Measurements from ENCODE around the gene LIMS2. TPM values are rescaled to one million over a fixed set of nuclear protein-coding genes. Genes with fewer than 3 reads are reported as not detected.

Gene LIMS2
- total RNA-seq, 4 donors from 2014 or later: 9.7 to 97.3 (median 22.4) TPM

DNA sequence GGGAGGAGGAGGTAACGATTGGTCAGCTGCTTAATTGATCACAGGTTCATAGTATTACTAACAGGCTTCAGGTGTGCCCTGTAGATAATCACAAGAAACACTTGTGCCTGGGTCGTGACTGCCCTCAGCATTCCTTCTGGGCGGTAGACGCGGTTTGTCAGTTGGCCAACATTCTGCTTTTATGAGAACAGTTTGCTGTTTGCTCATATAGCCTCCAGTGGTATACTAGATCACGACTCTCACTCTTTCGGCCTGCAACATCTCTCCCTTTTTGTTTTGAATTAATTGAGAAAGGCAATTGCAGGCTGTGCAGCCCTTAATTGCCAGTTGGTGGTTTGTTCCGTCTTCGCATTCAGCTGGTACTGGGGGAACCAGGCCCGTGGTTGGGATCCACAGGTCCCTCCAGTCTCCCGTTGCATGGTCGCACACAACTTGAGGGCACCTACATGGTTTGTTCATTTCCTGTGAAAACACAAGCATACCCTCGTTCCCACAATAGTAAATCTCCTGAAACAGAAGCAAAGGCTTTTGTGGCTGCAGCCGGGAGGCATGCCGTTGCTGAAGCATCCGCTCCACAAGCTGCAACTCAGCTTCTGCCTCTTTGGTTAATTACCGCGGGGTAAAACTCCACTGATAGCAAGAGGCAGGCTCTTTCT, 59.7 kb downstream of the LIMS2 start:
- ATAC-seq (ENCODE audit: low FRiP score) (no peak), DNase-seq (ENCODE audit: low spot score) (no peak)
- TF ChIP-seq, protein P1, sequence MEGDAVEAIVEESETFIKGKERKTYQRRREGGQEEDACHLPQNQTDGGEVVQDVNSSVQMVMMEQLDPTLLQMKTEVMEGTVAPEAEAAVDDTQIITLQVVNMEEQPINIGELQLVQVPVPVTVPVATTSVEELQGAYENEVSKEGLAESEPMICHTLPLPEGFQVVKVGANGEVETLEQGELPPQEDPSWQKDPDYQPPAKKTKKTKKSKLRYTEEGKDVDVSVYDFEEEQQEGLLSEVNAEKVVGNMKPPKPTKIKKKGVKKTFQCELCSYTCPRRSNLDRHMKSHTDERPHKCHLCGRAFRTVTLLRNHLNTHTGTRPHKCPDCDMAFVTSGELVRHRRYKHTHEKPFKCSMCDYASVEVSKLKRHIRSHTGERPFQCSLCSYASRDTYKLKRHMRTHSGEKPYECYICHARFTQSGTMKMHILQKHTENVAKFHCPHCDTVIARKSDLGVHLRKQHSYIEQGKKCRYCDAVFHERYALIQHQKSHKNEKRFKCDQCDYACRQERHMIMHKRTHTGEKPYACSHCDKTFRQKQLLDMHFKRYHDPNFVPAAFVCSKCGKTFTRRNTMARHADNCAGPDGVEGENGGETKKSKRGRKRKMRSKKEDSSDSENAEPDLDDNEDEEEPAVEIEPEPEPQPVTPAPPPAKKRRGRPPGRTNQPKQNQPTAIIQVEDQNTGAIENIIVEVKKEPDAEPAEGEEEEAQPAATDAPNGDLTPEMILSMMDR (IDR thresholded peaks at IDR 0.05): no peak

DNA sequence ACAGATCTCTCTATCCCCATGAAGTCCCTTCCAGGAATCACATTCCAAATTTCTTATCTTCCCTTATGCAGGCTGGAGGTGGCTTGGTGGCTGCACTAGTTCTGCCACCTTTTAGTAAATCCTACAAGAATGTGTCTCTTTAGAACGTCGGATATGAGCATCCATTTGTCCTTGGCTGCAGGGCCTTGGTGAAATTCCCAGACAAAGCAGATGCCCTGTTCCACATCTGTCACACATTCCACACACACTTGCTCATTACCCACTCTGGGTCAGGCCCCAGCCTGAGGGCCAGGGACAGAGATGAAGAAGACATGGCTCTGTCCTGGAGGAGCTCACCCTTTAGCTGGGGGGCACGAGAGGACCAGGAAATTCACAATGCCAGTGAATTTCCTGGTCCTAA, 60.6 kb downstream of the LIMS2 start:
- TF ChIP-seq, protein P1 (IDR thresholded peaks at IDR 0.05): no peak
- ATAC-seq (ENCODE audit: low FRiP score) (no peak), DNase-seq (ENCODE audit: low spot score) (no peak)

DNA sequence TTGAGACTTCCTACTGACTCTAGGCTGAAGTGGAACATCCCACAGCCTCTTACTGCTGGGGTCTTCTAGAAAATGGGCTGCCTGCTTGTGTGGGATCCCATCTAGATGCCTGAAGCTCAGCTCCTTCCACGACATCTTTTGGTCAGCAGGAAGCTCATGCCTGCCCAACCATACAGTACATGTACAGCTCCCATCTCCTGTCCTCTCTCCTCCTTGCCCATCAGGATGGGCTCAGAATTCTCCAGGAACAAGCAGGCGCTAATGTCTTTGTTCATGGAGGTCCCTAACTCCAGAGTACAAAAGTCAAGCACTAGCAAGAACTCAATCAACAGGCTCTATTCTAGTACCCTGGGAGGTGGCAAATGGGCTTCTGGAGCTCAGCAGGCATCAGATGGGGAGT, 61.1 kb downstream of the LIMS2 start:
- ATAC-seq (ENCODE audit: low FRiP score): no peak
- DNase-seq (ENCODE audit: low spot score): no peak
- TF ChIP-seq, protein P1 (IDR thresholded peaks at IDR 0.05): no peak

DNA sequence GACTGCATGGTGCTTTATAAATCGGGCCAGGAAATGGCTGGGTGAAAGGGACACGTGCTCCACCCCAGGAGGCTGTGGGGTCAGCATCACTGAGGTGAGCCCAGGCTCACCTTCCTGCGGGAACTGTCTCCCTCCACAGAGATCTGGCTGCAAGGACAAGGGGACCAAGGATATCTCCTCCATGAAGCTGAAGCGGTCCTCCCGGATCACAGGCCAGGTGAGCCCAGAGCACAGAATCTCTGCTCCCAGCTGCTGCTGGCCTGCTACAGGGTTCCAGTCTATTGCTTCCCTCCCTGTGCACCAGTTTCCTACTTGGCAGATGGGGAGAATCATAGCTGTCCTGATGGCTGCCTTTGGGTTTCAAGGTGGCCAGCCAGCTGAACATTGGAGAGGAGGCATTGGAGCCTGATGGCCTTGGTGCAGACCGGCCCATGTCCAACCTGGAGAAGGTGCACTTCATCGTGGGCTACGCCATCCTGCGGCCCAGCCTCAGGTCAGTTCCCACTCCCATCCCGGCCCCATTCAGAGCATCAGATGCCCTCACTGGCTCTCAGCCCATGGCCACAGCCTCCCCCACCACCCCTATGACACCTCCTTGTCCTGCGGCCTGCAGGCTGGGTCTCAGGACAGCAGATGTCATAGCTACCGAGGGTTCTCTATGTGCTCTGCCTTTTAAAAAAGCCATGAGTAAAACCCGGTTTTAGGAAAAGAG, 63.1 kb downstream of the LIMS2 start:
- DNase-seq (ENCODE audit: low spot score) (no peak), ATAC-seq (ENCODE audit: low FRiP score) (no peak)
- TF ChIP-seq, protein P1 (IDR thresholded peaks at IDR 0.05): no peak

DNA sequence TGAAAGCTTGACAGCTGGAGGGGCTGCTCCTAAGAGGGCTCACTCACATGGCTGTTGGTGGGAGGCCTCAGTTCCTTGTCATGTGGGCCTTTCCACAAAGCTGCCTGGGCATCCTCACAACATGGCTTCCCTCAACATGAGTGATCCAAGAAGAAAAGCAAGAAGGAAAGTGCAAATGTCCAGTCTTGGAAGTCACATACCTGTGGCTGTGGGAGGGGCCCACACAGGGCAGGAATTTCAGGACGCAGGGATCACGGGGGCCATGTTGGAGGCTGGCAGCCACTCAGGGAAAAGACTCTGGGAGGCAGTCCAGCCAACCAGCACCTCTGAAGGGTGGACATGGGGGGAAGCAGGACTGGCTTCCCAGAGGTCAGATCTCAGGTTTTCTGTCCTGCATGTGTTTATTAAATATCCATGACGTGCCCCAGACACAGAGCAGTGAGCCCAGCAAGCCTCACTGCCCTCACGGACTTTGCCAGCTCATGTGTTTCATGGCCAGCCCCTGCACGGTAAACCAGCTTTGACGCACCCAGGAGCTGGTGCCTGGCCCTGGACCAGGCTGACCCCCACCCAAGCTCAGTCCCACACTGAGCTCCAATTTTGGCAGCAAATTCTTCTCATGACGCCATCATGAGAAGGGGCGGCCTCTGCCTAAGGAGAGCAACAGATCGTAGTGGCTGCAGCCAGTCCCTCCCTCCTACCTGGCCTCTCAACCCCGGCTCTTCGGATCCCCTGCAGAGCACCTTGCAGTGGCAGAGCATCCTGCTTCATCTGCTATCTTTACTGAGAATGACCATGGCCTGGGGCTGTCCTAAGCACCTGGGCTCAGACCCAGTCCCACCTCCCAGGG, 64.0 kb downstream of the LIMS2 start:
- ATAC-seq (ENCODE audit: low FRiP score) (no peak), DNase-seq (ENCODE audit: low spot score) (no peak)

DNA sequence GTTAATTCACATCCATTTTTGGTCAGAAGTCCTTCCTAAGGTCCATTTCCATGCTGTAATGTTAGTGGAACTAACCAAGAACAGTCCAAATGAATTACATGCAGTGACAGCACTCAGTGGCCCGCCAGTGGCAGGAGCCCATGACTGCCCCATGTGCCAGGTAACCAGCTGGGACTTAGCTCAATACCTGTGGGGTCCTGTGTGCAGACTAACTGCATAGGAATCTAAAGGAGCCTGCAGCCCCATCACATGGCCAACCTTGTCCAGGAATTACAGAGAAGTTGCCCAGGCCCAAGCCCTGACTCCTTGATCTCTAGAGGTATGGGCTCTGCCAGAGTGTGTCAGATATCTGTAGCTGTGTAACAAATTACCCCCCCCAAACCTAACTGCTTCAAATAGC, 64.8 kb downstream of the LIMS2 start:
- TF ChIP-seq, protein P1 (IDR thresholded peaks at IDR 0.05): no peak
- ATAC-seq (ENCODE audit: low FRiP score) (no peak), DNase-seq (ENCODE audit: low spot score) (no peak)

More for the DNA sequence above, 64.0 kb downstream of the LIMS2 start:
- TF ChIP-seq, protein P1 (IDR thresholded peaks at IDR 0.05): no peak
